ENCODE results near the gene CTNS. TPM values are rescaled to one million over a fixed set of nuclear protein-coding genes. Genes with fewer than 3 reads are reported as not detected.
A peak's percentile ranks its signal among the peaks of the same experiment; 100 is the strongest.

The CTNS gene
- total RNA-seq, 1 donor from 2014 or later = 9.4 TPM

DNA sequence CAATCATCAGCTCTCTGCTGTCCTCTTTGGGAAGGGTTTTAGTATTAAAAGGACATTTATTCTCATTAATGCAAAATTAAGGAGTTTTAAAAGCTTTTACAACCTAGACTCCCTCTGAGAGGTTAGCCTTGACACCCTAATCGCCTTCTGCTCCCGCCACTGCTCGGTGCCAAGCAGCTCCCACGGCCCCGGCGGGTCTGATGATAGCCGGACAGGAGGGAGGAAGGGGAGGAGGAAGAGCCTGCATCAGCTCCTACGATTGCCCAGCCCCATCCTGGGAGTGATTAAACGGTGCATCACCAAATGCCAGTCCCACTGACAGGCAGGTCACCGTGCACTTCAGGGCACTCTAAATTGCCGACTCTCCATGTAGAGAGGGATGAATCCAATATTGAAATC lies 8.8 kb upstream of the CTNS start:
- Histone ChIP-seq H3K27ac (no peak overlapping the region), H2AFZ (replicated peaks) (no peak overlapping the region), H4K20me1 (ENCODE audit: low read depth) (no peaks in the 10 kb centered on the region), H3K4me3 (no peak overlapping the region), H3K9me3 (ENCODE audit: low read depth) (no peaks in the 10 kb centered on the region), H3K27me3 (no peaks in the 10 kb centered on the region), H3F3A (ENCODE audit: low read depth) (no peaks in the 10 kb centered on the region), H3K79me2 (ENCODE audit: low read depth) (peaks cover 12% of the 10 kb centered on the region), H3K4me2 (no peak overlapping the region), H3K4me1 (no peaks in the 10 kb centered on the region), H3K9ac (no peak overlapping the region), H3K36me3 (no peaks in the 10 kb centered on the region)
- H3K4me1 Mint-ChIP-seq = peaks cover 5% of the 10 kb centered on the region
- H3K36me3 Mint-ChIP-seq = peaks cover 30% of the 10 kb centered on the region
- no peak overlapping the region for H3K4me3 Mint-ChIP-seq
- no peak for DNase-seq (ENCODE audit: low spot score)
- H3K9me3 Mint-ChIP-seq = no peaks in the 10 kb centered on the region
- no peaks in the 10 kb centered on the region for H3K27me3 Mint-ChIP-seq (ENCODE audit: insufficient read depth, low read depth)
- TF ChIP-seq, protein P1, sequence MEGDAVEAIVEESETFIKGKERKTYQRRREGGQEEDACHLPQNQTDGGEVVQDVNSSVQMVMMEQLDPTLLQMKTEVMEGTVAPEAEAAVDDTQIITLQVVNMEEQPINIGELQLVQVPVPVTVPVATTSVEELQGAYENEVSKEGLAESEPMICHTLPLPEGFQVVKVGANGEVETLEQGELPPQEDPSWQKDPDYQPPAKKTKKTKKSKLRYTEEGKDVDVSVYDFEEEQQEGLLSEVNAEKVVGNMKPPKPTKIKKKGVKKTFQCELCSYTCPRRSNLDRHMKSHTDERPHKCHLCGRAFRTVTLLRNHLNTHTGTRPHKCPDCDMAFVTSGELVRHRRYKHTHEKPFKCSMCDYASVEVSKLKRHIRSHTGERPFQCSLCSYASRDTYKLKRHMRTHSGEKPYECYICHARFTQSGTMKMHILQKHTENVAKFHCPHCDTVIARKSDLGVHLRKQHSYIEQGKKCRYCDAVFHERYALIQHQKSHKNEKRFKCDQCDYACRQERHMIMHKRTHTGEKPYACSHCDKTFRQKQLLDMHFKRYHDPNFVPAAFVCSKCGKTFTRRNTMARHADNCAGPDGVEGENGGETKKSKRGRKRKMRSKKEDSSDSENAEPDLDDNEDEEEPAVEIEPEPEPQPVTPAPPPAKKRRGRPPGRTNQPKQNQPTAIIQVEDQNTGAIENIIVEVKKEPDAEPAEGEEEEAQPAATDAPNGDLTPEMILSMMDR (IDR thresholded peaks at IDR 0.05) = no peak
- TF ChIP-seq EZH2phosphoT487 (IDR thresholded peaks at IDR 0.05) (no peak), EZH2 (IDR thresholded peaks at IDR 0.05) (no peak)
- H3K27ac Mint-ChIP-seq = no peak overlapping the region

DNA sequence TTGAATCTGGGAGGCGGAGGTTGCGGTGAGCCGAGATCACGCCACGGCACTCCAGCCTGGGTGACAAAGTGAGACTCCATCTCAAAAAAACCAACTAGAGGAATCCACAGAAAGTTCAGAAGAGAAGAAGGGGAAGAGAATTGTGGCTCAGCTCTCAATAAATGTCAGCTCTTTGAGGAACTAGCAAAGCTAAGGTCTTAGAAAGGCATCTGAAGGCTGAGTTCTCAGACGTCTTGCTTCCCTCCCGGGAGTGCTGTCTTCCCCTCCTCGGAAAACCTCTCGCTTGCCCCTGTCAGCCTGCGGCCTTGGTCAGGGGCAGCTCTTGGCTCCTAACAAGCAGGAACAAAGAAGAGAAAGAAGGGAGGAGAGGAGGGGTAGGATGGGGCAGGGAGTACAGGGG lies 5.8 kb upstream of the CTNS start:
- H3K36me3 Mint-ChIP-seq = peaks cover 25% of the 10 kb centered on the region
- Histone ChIP-seq H3K79me2 (ENCODE audit: low read depth) (peaks cover 36% of the 10 kb centered on the region), H3K36me3 (no peaks in the 10 kb centered on the region)

DNA sequence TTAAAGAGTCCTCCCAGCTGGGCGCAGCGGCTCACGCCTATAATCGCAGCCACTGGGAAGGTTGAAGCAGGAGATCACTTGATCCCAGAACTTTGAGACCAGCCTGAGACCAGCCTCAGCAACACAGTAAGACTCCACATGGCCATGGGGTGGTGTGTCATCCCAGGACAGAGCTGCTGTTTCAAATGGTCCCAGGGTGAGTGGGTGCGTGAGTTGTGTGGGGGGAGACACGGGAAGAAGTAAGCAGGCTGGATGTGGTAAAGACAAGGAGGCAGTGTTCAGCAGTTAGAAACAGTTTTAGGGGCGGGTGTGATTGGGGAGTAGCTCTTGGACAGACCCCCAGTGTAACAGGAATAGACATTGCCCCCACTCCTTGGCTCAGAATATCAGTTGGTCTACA lies 4.3 kb upstream of the CTNS start:
- H3F3A ChIP-seq (ENCODE audit: low read depth) = no peaks in the 10 kb centered on the region
- peaks cover 16% of the 10 kb centered on the region for H3K4me1 Mint-ChIP-seq
- H3K27ac Mint-ChIP-seq = no peak overlapping the region

More for the DNA sequence above, 5.8 kb upstream of the CTNS start:
- peaks cover 6% of the 10 kb centered on the region for H4K20me1 ChIP-seq (ENCODE audit: low read depth)
- H3K9me3 ChIP-seq (ENCODE audit: low read depth) = no peaks in the 10 kb centered on the region
- no peak for DNase-seq (ENCODE audit: low spot score)
- no peak overlapping the region for H3K27ac ChIP-seq
- no peak overlapping the region for H3K4me2 ChIP-seq
- no peak overlapping the region for H2AFZ ChIP-seq (replicated peaks)
- H3F3A ChIP-seq (ENCODE audit: low read depth) = no peaks in the 10 kb centered on the region
- TF ChIP-seq, protein P1 (IDR thresholded peaks at IDR 0.05) = no peak
- TF ChIP-seq EZH2phosphoT487 (IDR thresholded peaks at IDR 0.05) = no peak
- TF ChIP-seq EZH2 (IDR thresholded peaks at IDR 0.05) = no peak
- Mint-ChIP-seq H3K4me3 (no peak overlapping the region), H3K9me3 (no peaks in the 10 kb centered on the region), H3K4me1 (peaks cover 14% of the 10 kb centered on the region), H3K27ac (no peak overlapping the region), H3K27me3 (ENCODE audit: insufficient read depth, low read depth) (peaks cover 5% of the 10 kb centered on the region)
- H3K4me1 ChIP-seq = no peaks in the 10 kb centered on the region
- no peak overlapping the region for H3K9ac ChIP-seq
- no peaks in the 10 kb centered on the region for H3K27me3 ChIP-seq
- no peak overlapping the region for H3K4me3 ChIP-seq

More for the DNA sequence above, 4.3 kb upstream of the CTNS start:
- Mint-ChIP-seq H3K4me3 (peak overlapping the region; percentile 24), H3K9me3 (no peaks in the 10 kb centered on the region), H3K27me3 (ENCODE audit: insufficient read depth, low read depth) (peaks cover 5% of the 10 kb centered on the region), H3K36me3 (peaks cover 20% of the 10 kb centered on the region)
- H3K4me3 ChIP-seq = no peak overlapping the region
- peaks cover 6% of the 10 kb centered on the region for H4K20me1 ChIP-seq (ENCODE audit: low read depth)
- H3K4me1 ChIP-seq = no peaks in the 10 kb centered on the region
- H3K27ac ChIP-seq = no peak overlapping the region
- peaks cover 38% of the 10 kb centered on the region for H3K79me2 ChIP-seq (ENCODE audit: low read depth)
- no peaks in the 10 kb centered on the region for H3K27me3 ChIP-seq
- H3K4me2 ChIP-seq = no peak overlapping the region
- H3K9ac ChIP-seq = no peak overlapping the region
- no peak for DNase-seq (ENCODE audit: low spot score)
- no peak overlapping the region for H2AFZ ChIP-seq (replicated peaks)
- TF ChIP-seq EZH2 (IDR thresholded peaks at IDR 0.05) (no peak), EZH2phosphoT487 (IDR thresholded peaks at IDR 0.05) (no peak)
- TF ChIP-seq, protein P1 (IDR thresholded peaks at IDR 0.05) = no peak
- no peaks in the 10 kb centered on the region for H3K36me3 ChIP-seq
- H3K9me3 ChIP-seq (ENCODE audit: low read depth) = no peaks in the 10 kb centered on the region
